CD4-positive, alpha-beta T cell treated with Interleukin-15 for 1 hour (primary cell): ENCODE data around the gene PRORP.
A peak's percentile ranks its signal among the peaks of the same experiment; 100 is the strongest.
"Not testable (repeated sequence)": the region's sequence is repeated elsewhere in the genome, so short reads cannot be mapped to it uniquely, and the experiment has no call there.

Source experiments
- DNase-seq: peaks from one replicate; pipeline ENCODE4 v3.0.0-alpha.2; 2020

The PRORP gene

GRCh38 chr14:35121887-35122695 is at the start of gene PRORP, which contains the start of gene PPP2R3C:
TSS of gene PRORP (plus strand) at chr14:35122552. CDS start at chr14:35123246, 694 bp downstream.
TSS of gene PPP2R3C (minus strand) at chr14:35121990. CDS start at chr14:35121959, 31 bp downstream.
- DNase-seq, result peak; percentile 96

DNA sequence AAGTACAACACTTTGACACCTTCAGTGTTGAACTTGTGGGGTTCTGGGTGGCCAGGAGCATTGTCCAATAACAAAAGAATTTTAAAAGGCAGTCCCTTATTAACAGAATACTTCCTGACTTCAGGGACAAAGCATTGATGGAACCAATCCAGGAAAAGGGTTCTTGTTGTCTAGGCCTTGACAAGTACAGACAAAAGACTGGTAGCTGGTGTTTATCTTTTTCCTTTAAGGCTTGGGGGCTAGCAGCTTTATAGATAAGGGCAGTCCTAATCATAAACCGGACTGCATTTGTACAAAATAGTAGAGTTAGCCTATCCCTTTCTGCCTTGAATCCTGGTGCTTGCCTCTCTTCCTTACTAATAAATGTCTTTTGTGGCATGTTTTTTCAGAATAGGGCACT is 48.9 kb upstream of the PRORP start:
- no peak for DNase-seq

- no peak for DNase-seq
These were observed 44.3 kb upstream of the PRORP start for GRCh38 chr14:35078082-35078481.

GRCh38 chr14:35079742-35080141 is 42.6 kb upstream of the PRORP start:
- no peak for DNase-seq

- DNase-seq, result no peak
These were observed 38.7 kb upstream of the PRORP start for GRCh38 chr14:35083530-35084150.

- DNase-seq, result no peak
These were observed 36.9 kb upstream of the PRORP start for GRCh38 chr14:35085441-35085840.

- DNase-seq, result no peak
These were observed 33.8 kb upstream of the PRORP start for GRCh38 chr14:35088514-35088913.

GRCh38 chr14:35094645-35095044 is 27.7 kb upstream of the PRORP start:
- not testable (repeated sequence) for DNase-seq

DNA sequence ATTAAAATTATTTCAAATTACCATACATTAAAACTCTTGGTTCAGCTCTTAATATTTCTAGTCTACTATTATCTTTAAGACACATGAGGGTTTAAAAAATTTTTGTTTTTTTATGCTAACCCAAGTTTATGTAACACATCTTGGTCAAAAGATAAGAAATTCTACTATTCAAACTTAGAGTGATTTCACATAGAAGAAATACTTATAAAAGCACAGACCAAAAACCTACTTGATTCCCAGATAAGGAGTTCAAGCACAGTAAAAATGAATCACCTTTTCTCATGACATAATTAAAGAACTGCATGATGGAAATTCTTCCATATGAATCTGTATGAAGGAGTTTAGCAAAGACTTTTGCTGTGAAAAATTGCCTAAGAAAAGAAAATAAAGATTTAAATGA is 14.5 kb upstream of the PRORP start:
- no peak for DNase-seq

GRCh38 chr14:35112641-35113040 is 9.7 kb upstream of the PRORP start:
- DNase-seq, result no peak

GRCh38 chr14:35113308-35113950 is 8.9 kb upstream of the PRORP start:
- no peak for DNase-seq

DNA sequence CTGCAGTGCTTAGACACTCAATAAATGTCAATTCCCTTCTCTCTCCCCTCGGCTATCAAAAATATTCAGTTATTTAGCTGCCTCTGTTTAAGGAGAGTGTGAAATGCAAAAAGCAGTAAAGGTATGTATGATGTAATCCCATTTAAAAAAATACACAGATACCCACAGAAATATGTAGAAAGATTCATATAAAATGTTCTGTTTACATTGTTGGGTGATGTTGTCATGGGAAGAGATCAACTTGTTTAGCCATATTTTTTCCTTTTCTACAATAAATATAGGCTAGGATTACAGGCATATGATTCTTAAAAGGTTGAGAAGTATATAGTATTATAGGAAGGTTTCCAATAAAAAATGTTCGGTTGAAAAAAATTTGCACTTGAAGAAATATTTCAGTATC is 8.3 kb upstream of the PRORP start:
- no peak for DNase-seq

GRCh38 chr14:35116242-35116641 is 6.1 kb upstream of the PRORP start:
- no peak for DNase-seq

- no peak for DNase-seq
These were observed 5.2 kb upstream of the PRORP start for GRCh38 chr14:35117112-35117511.

- no peak for DNase-seq
These were observed 1.1 kb upstream of the PRORP start for GRCh38 chr14:35121026-35121886.

DNA sequence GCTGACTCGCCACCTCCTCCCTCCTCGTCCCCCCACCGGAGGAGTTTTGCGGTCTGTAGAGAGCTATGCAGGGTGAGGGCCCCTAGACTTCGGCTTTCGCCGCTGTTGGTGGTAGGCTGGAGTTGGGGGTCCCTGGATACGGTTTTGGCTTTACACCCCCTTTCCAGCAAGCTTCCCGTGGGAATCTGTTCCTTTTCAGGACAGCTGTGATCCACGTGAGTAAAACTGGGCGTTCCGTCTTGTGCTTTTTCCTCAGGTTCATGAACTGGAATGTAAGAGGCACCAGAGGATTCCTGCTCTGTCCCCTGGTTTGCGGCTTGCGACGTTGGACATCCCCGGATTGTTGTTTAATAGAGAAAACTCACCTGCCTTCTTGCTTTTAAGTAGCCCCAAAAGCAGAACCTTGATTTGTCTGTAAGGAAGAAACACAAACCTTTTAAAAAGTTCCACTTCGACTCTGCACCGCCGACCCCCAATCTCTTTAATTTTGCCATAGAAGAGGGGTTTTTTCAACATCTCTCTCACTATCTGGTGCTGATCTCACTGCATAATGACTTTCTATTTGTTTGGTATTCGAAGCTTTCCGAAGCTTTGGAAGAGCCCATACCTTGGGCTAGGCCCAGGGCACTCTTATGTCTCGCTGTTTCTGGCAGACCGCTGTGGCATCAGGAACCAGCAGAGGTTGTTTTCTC is 490 bp downstream of the PRORP start:
- no peak for DNase-seq

DNA sequence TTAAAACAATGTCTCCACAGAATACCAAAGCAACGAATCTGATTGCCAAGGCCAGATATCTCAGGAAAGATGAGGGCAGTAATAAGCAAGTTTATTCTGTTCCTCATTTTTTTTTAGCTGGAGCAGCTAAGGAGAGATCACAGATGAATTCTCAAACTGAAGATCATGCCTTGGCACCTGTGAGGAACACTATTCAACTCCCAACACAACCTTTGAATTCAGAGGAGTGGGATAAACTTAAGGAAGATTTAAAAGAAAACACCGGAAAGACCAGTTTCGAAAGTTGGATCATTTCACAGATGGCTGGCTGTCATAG is 994 bp downstream of the PRORP start:
- DNase-seq, result no peak

DNA sequence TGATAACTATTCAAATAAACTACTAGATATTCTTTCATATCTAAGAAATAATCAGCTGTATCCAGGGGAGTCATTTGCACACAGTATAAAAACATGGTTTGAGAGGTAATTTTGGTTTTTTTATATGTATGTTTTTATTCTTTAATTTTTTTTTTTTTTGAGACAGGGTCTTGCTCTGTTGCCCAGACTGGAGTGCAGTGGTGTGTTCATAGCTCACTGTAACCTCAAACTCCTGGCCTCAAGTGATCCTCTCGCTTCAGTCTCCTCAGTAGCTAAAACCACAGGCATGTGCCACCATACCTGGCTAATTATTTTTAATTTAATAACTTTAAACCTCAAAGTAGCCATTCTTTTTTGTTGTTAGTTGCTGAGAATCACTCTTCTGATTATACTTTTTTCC is 1.8 kb downstream of the PRORP start:
- DNase-seq, result no peak

DNA sequence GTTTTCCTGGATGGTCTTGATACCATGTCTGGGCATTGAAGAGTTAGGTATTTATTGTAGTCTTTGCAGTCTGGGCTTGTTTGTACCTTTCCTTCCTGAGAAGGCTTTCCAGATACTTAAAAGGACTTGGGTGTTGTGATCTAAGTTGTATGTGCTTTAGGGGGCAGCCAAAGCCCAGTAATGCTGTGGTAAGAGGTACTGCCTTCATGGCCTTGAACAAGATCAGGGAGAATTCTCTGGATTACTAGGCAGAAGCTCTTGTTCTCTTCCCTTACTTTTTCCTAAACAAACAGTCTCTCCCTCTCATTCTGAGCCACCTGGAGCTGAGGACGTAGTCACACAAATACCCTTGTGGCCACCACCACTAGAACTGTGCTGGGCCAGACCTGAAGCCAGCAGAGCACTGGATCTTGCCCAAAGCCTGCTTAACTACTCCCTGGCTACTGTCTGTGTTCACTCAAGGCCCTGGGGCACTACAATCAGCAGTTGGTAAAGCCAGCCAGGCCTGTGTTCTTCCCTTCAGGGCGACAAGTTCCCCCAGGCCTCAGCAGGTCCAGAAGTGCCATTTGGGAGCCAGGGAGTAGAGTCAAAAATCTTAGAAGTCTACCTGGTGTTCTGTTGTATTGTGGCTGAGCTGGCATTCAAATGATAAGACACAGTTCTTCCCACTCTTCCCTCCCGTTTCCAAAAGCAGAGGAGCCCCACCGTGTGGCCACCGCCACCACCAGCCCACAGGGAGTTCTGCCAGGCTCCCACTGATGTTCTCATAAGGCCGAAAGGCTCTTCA is 11.4 kb downstream of the PRORP start:
- DNase-seq, result no peak

GRCh38 chr14:35134329-35135123 is 12.2 kb downstream of the PRORP start:
- DNase-seq, result no peak

DNA sequence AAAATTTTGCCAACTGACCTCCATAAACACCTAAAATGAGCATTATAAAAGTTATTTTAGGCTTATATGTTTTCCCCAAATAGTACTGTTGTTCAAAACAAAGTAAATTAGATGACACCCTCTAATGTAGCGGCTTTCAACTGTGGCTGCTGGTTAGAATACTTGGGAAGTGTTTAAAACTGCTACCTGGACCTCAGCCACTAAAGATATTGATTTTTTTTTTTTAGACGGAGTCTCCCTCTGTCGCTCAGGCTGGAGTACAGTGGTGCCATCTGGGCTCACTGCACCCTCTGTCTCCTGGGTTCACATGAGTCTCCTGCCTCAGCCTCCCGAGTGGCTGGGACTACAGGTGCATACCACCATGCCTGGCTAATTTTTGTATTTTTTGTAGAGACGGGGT is 16.2 kb downstream of the PRORP start:
- no peak for DNase-seq
